Endometrial microvascular endothelial cells (primary cell): Measurements from ENCODE around the gene B3GNT3. TPM values are rescaled to one million over a fixed set of nuclear protein-coding genes. Genes with fewer than 3 reads are reported as not detected.

Source experiments
- in situ Hi-C: cut with HindIII; loops from 2 replicates; pipeline ENCODE4 v1.10.0; 2017; ENCODE audit warnings: low sequenced_read_pairs, low pct_unique_long_range_greater_than_20kb; ENCODE audit errors: inconsistent ontology term
- total RNA-seq: library from RNA; depleted of rRNA; stranded (reverse); fragments of >200 nt; gene quantifications from one replicate; pipeline ENCODE4 v1.2.3, GENCODE V29; 2015; ENCODE audit errors: inconsistent ontology term

Gene B3GNT3
- total RNA-seq, 1 donor from 2014 or later, result not detected

GRCh38 chr19:17824339-17824738 is 29.4 kb downstream of the B3GNT3 start:
- in situ Hi-C loops, result no loop called here

- in situ Hi-C loops, result no loop called here
These were observed 31.6 kb downstream of the B3GNT3 start for GRCh38 chr19:17826508-17827056.

DNA sequence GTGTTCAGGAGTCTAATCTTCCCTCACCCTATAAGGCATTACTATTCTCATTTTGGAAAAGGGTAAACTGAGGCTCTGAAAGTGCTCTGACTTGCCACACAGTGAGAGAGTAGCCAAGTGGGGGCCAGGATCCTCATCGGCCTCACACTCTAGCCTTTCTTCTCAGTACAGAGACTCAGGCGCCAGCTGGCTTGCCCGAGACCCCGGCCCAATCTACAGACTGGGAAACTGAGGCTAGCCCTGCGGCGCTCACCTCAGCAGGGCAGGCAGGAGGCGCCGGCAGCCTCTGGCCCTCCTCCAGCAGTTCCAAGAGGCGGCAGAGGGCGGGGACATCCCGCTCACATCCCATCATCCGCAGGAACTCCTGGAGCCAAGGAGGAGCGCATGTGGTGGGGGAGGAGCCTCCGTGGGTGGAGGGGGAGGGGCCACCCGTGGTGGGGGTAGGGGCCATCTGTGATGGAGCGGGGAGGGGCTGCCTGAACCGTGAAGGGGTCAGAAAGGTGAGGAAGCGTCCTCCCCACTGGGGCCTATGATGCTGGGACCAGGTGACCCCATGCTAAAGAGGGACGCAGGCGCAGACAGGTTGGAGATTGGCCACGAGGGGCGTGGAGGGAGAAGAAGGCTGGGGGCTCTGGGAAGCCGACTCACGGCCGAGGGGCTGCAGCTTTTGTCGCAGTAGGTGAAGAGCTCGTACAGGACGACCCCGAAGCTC is 35.1 kb downstream of the B3GNT3 start:
- in situ Hi-C loops, result no loop called here

DNA sequence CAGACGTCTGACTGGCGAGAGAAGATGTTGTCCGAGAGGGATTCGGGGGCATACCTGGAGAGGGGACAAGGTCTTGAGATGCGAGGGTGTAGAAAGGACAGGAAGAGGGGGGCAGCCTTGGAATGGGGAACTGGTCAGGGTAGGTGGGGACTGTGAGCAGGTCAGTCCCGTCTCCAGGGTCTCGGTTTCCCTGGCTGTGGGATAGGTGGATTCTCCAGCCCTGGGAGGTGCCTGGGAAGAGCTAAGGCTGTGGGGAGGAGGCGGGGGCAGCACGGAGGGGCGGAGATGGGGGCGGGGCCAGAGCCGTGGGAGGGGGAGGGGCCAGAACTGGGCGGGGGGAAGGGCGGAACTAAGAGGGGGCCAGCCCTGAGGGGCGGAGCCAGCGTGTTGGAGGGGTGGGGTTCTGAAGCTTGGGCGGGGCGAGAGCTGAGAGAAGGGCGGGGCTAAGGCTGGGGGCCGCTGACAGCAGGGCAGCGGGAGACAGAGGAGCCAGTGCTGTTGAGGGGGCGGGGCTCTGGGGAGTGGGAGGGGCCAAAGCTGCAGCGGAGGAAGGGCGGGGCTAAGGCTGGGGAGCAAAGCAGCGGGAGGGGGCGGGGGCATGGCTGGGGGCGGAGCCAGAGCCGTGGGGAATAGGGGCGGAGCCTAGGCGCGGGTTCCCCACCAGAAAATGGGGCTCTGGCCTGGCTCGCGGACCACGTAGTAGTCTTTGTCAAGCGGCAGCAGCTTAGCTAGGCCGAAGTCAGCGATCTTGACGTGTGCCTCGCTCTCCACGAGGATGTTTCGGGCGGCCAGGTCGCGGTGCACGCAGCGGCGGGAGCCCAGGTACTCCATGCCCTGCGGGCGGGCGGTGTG is 35.9 kb downstream of the B3GNT3 start:
- in situ Hi-C loops, result no loop called here

DNA sequence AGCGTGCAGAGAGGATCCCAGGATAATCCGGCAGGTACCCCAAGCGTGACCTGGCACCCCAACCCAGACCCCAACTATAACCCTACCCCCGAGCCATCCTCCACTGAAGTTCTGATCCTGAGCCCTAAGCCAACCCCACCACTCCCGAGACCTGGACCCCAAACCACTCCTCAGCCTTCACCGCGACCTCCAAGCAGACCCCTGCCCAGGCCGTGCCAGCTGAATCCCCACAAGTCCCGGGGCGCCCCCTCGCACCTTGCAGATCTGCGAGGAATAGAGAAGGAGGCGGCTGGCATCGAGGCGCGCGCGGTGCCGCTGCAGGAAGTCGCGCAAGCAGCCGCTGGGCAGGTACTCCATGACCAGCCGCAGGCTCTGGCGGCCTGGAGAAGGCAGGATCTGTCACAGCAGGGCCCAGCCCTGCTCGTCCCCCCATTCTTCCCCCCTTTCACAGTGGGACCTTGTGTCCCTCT is 36.5 kb downstream of the B3GNT3 start:
- in situ Hi-C loops, result no loop called here

DNA sequence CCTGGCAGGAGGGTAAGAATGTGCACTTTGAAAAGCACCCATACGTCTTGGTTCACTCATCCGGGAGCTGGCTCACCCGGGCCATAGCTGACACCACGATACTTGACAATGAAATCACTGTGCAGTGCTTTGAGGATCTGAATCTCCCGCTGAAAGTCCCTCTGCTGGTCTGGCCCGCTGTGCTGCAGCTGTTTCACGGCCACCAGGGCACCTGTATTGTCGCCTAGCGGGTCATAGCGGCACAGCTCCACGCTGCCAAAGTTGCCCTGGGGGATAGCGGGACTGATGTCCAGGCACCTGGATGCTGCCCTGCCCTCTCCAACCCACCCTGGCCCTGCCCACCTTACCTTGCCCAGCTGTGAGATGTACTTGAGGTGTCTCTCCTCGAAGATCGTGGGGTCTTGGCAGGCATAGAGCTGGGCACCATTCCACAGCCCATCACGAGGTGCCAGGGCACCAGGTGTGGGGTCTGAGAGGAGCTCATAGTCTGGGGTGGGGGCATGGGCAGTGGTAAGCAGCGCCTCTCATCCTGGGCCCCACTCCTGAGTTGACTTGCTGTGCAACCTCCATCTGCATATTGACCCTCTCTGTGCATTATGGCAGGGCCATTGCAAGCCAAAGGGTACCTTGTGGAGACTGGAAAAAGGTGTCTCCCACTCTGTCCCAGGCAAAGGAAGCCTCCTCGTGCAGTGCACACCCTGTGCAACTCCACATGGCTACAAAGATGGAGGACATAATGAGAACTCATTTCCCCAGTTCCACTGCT is 37.7 kb downstream of the B3GNT3 start:
- in situ Hi-C loops, result no loop called here

GRCh38 chr19:17834350-17835181 is 39.6 kb downstream of the B3GNT3 start:
- in situ Hi-C loops, result no loop called here

DNA sequence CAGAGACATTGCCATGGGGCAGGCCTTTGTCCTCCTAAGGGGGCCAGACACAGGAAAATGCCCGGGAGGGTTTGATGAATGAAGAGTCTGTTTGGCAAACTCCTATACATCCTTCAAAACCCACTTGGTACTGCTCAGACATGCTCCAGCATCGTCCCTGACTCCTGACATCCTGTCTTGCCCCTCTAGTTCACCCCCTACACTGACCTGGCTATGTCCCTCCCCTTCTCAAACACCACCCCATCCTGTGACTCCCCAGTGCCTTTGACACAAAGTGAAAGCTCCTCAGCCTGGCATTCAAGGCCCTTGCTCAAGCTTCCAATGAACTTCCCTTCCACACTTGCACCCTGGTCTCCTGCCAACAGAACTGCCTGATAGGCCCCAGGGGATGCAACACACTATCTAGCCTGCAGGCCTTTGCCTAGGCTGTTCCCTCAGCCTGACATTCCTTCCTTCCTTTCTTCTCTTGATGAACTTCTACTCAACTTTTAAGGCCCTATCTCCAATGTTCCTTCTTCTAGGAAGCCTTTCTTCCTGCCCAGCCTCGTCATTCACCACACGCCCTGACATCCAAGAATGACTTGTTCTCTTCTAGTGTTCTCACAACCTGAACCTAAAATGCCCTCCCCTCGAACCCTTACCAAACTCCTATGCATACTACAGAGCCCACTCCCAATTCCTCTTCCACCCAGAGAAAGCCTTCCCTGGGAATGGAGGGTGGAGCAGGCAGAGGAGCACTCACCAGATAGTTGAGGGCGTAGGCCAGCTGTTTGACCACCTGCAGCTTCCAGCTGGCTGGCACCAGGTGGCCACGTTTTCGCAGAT is 40.5 kb downstream of the B3GNT3 start:
- in situ Hi-C loops, result no loop called here

- in situ Hi-C loops, result no loop called here
These were observed 41.6 kb downstream of the B3GNT3 start for GRCh38 chr19:17836530-17836929.

GRCh38 chr19:17837972-17838371 is 43.0 kb downstream of the B3GNT3 start:
- in situ Hi-C loops, result no loop called here

- in situ Hi-C loops, result no loop called here
These were observed 45.1 kb downstream of the B3GNT3 start for GRCh38 chr19:17840019-17840418.

DNA sequence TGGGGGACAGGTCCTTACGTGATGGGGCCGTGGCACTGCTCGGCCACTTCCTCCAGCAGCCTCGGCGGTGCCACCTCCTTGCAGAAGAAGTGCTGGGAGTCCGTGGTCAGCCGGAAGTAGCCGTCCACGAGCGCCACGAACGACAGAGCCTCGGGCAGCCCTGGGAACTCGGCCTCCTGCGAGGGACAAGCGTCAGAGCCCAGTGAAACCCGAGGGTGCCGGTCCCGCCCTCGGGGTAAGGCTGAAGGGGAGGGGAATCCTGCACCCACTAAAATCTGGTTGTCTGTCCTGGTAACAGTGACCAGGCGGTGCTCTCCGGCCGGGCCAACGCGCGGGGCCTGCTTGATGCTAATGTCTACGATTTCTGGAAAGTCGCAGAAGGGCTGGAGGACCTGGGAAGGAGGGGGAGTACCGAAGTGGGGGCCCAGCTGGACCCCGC is 46.5 kb downstream of the B3GNT3 start:
- in situ Hi-C loops, result no loop called here

DNA sequence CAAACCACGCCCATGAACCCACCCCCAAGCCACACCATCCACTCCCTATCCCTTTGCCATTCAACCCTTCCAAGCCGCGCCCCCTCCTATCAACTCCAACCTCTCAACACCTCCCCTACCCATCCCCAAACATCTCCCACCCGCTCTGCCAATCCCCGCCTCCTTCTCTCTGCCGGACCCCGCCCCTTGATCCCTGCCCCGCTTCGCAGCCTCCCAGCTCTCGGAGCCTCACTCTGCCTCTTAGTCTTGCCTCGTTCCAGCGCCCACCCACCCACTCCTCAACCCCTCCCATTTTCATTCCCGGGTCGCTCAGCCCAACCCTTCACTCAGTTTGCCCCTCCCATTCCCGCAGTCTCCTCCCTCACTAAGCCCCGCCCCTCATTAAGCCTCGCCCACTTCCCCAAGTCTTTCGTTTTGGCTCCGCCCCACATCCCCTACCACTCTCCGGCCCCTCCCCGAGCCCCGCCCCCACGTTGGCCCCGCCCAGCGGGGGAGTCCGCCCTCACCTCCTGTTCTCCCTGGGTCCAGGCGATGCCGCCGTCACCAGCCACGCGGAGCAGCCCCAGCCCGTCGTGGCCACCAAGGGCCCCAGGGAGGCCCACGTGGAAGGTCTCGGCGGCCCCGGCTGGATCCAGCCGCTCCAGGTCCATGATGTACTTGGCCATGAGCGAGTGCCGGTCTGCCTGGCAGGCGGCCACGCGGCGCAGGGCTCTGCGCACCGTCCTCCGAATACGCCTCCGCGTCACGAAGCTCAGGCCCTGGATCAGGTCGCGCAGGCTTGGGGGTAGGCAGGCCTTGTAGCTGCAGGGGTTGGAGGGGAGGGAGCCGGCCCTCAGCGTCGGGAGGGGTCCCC is 47.1 kb downstream of the B3GNT3 start:
- in situ Hi-C loops, result no loop called here

DNA sequence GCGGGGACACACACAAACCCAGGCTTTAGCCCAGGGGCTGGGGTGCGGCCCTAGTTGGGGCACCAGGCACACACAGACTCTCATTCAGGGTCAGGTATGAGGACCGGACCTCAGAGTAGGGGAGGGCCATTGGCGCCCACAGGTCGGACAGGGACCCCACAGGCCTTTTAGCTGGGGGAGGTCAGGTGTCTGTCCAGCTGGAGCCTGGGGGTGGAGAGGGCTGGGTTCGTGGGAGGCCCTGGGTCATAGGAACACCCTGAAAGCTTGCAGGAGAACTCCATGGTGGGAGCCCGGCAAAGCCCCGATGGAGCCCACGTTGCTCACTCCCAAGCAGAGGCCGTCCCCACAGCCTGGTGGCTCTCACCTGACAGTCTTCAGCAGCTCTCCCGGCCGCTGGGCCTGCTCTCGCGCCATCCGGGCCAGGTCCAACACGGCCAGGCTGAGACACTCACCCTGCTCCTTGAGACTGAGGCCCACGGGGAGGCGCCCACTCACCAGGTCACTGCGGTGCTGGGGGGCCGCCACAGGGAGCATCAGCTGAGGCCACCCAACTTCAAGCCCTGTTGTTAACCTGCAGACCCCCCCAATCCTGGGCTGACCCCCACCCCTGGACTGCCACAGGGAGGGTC is 47.8 kb downstream of the B3GNT3 start:
- in situ Hi-C loops, result no loop called here

DNA sequence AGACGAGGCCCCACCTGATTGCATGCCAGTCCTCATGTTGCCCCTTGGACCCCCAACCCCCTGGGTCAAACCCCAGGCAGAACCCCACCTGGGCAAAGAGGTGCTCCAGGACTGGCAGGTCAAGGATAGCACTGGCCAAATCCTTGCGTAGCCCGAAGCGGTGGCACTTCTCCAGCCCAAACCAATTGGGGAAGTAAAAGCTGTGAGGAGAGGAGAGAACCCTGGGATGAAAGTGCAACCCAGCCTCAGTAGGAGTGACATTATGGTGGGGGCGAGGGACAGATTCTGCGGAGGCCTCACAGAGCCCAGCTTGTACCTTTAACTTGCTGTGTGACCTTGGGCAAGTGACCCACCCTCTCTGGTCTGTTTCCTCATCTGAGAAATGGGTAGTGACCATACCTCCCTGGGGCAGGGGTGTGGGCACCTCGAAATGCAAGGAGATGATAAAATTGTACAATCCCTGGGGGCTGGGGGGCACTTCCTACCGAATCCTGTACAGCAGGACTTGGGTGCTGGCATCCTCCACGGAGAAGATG is 48.4 kb downstream of the B3GNT3 start:
- in situ Hi-C loops, result no loop called here

- in situ Hi-C loops, result no loop called here
These were observed 49.1 kb downstream of the B3GNT3 start for GRCh38 chr19:17843908-17844490.
